IMR-90 (cell line): ENCODE results near the gene LRFN5. TPM values are rescaled to one million over a fixed set of nuclear protein-coding genes. Genes with fewer than 3 reads are reported as not detected.
A peak's percentile ranks its signal among the peaks of the same experiment; 100 is the strongest.

Experiments
- ATAC-seq: fragments of 200-7000 bp; cut with Tn5 transposase; 2 replicates; pipeline ENCODE4 v1.9.1; 2020; ENCODE audit warnings: low read depth, mild to moderate bottlenecking, moderate library complexity
- BruUV-seq: library from RNA; stranded (reverse); fragments of 400-500 nt; replicated peaks from 2 replicates; lab custom pipeline; 2021; lab: Mats Ljungman, UMichigan
- CTCF ChIA-PET: fragments of 300-600 bp; formaldehyde crosslinking; extraction: SDS; loops from one replicate; lab custom pipeline; 2021; ENCODE audit warnings: antibody characterized with exemption; lab: Yijun Ruan, JAX
- POLR2A ChIA-PET: fragments of 300-600 bp; sonication (Branson Sonifier 250); formaldehyde crosslinking; loops from one replicate; lab custom pipeline; 2022; ENCODE audit warnings: antibody characterized with exemption; ENCODE audit not compliant: unreplicated experiment; lab: Charles Lee
- DNase-seq: peaks from one replicate; pipeline ENCODE4 v3.0.0; 2013
- H2AFZ ChIP-seq: replicated peaks from 2 replicates; pipeline ENCODE3; 2013; ENCODE audit warnings: low read length, mild to moderate bottlenecking; ENCODE audit not compliant: poor library complexity
- H2AK5ac ChIP-seq: 2 replicates; pipeline ENCODE4 v1.6.1; 2013; ENCODE audit warnings: low read depth, low read length, inconsistent platforms
- H2AK9ac ChIP-seq: replicated peaks from 2 replicates; pipeline ENCODE3; 2013; ENCODE audit warnings: mild to moderate bottlenecking, low read depth, low read length, moderate library complexity; ENCODE audit not compliant: poor library complexity
- H2BK120ac ChIP-seq: 2 replicates; pipeline ENCODE4 v1.6.1; 2013; ENCODE audit warnings: low read depth, low read length, inconsistent platforms
- H2BK15ac ChIP-seq: 3 replicates; pipeline ENCODE4 v1.6.1; 2013; ENCODE audit warnings: low read depth, low read length, inconsistent platforms
- H2BK20ac ChIP-seq: 2 replicates; pipeline ENCODE4 v1.6.1; 2013; ENCODE audit warnings: low read depth, mild to moderate bottlenecking, inconsistent platforms, low read length, moderate library complexity
- H2BK5ac ChIP-seq: 2 replicates; pipeline ENCODE4 v1.6.1; 2013; ENCODE audit warnings: mild to moderate bottlenecking, low read depth, low read length, inconsistent platforms; ENCODE audit not compliant: poor library complexity, severe bottlenecking
- H3K14ac ChIP-seq: replicated peaks from 2 replicates; pipeline ENCODE4 v1.6.1; 2013; ENCODE audit warnings: low read depth, low read length, inconsistent platforms
- H3K18ac ChIP-seq: 2 replicates; pipeline ENCODE4 v1.6.1; 2013; ENCODE audit warnings: low read depth, low read length, control low read depth
- H3K23ac ChIP-seq: 2 replicates; pipeline ENCODE4 v1.6.1; 2013; ENCODE audit warnings: low read depth, low read length, inconsistent platforms
- H3K27ac ChIP-seq: 2 replicates; pipeline ENCODE4 v1.5.1; 2013; ENCODE audit warnings: mild to moderate bottlenecking, control low read depth, low read length; ENCODE audit not compliant: insufficient read depth
- H3K27me3 ChIP-seq: 2 replicates; pipeline ENCODE4 v1.6.1; 2013; ENCODE audit warnings: low read length; ENCODE audit not compliant: control insufficient read depth, insufficient read depth
- H3K36me3 ChIP-seq: 2 replicates; pipeline ENCODE4 v1.6.1; 2013; ENCODE audit warnings: low read length, mixed read lengths; ENCODE audit not compliant: control insufficient read depth, insufficient read depth
- H3K4ac ChIP-seq: 2 replicates; pipeline ENCODE4 v1.6.1; 2013; ENCODE audit warnings: low read depth, low read length, inconsistent platforms
- H3K4me1 ChIP-seq: 2 replicates; pipeline ENCODE4 v1.6.1; 2013; ENCODE audit warnings: low read length, mixed read lengths; ENCODE audit not compliant: control insufficient read depth, insufficient read depth
- H3K4me2 ChIP-seq: 2 replicates; pipeline ENCODE4 v1.6.1; 2013; ENCODE audit warnings: low read depth, mild to moderate bottlenecking, control low read depth, low read length, moderate library complexity
- H3K4me3 ChIP-seq: 2 replicates; pipeline ENCODE4 v1.5.1; 2013; ENCODE audit warnings: low read depth, mild to moderate bottlenecking, control low read depth, low read length, moderate library complexity; ENCODE audit not compliant: insufficient read depth
- H3K56ac ChIP-seq: 2 replicates; pipeline ENCODE4 v1.6.1; 2013; ENCODE audit warnings: low read length, inconsistent platforms; ENCODE audit not compliant: insufficient read depth; ENCODE audit errors: extremely low read depth
- H3K79me1 ChIP-seq, 2 experiments: 2 replicates each; pipeline ENCODE4 v1.6.1; 2013; ENCODE audit warnings: low read length in 2 of 2, inconsistent platforms in 1 of 2, low read depth in 1 of 2
- H3K9ac ChIP-seq: 2 replicates; pipeline ENCODE4 v1.6.1; 2013; ENCODE audit warnings: low read depth, low read length, control low read depth
- H3K9me1 ChIP-seq: 2 replicates; pipeline ENCODE4 v1.6.1; 2013; ENCODE audit warnings: low read length, inconsistent platforms; ENCODE audit not compliant: insufficient read depth
- H3K9me3 ChIP-seq: 2 replicates; pipeline ENCODE4 v1.6.1; 2013; ENCODE audit warnings: low read length; ENCODE audit not compliant: control insufficient read depth, insufficient read depth
- H4K20me1 ChIP-seq: 2 replicates; pipeline ENCODE4 v1.6.1; 2013; ENCODE audit warnings: low read length, inconsistent platforms; ENCODE audit not compliant: insufficient read depth
- H4K5ac ChIP-seq: 2 replicates; pipeline ENCODE4 v1.6.1; 2013; ENCODE audit warnings: mild to moderate bottlenecking, low read depth, low read length, control low read depth
- H4K8ac ChIP-seq, 2 experiments: 2 replicates each; pipeline ENCODE4 v1.6.1; 2013; ENCODE audit warnings: low read depth in 2 of 2, low read length in 2 of 2, control low read depth in 1 of 2, inconsistent platforms in 1 of 2
- H4K91ac ChIP-seq: 2 replicates; pipeline ENCODE4 v1.6.1; 2013; ENCODE audit warnings: low read depth, low read length, inconsistent platforms; ENCODE audit not compliant: insufficient read depth
- BHLHE40 ChIP-seq: fragments of 150-350 bp; IDR thresholded peaks from 2 replicates; pipeline ENCODE4 v1.6.1; 2016; ENCODE audit warnings: mild to moderate bottlenecking, low read depth, low read length
- CEBPB ChIP-seq: IDR thresholded peaks from 2 replicates; pipeline ENCODE4 v1.6.1; 2012; ENCODE audit warnings: low read depth, low read length, improper control_type of control experiment
- CHD1 ChIP-seq: IDR thresholded peaks from 2 replicates; pipeline ENCODE4 v1.6.1; 2012; ENCODE audit warnings: low read depth, low read length, improper control_type of control experiment
- FOS ChIP-seq: fragments of 150-350 bp; IDR thresholded peaks from 2 replicates; pipeline ENCODE4 v1.6.1; 2016; ENCODE audit warnings: low read depth, low read length
- MAFK ChIP-seq: IDR thresholded peaks from 2 replicates; pipeline ENCODE4 v1.6.1; 2012; ENCODE audit warnings: low read depth, low read length, improper control_type of control experiment
- MAZ ChIP-seq: IDR thresholded peaks from 2 replicates; pipeline ENCODE4 v1.6.1; 2012; ENCODE audit warnings: low read depth, mild to moderate bottlenecking, low read length, improper control_type of control experiment, moderate library complexity, borderline replicate concordance
- MXI1 ChIP-seq: IDR thresholded peaks from 2 replicates; pipeline ENCODE4 v1.6.1; 2012; ENCODE audit warnings: low read depth, mild to moderate bottlenecking, low read length, moderate library complexity, borderline replicate concordance
- NFE2L2 ChIP-seq: fragments of 150-350 bp; IDR thresholded peaks from 2 replicates; pipeline ENCODE4 v1.6.1; 2016; ENCODE audit warnings: low read depth, mild to moderate bottlenecking, low read length
- POLR2A ChIP-seq: IDR thresholded peaks from 2 replicates; pipeline ENCODE4 v1.6.1; 2012; ENCODE audit warnings: mild to moderate bottlenecking, low read depth, low read length
- RAD21 ChIP-seq: IDR thresholded peaks from 2 replicates; pipeline ENCODE4 v1.6.1; 2012; ENCODE audit warnings: low read length, improper control_type of control experiment
- RCOR1 ChIP-seq: IDR thresholded peaks from 2 replicates; pipeline ENCODE4 v1.6.1; 2012; ENCODE audit warnings: mild to moderate bottlenecking, low read length, improper control_type of control experiment; ENCODE audit not compliant: insufficient replicate concordance
- RFX5 ChIP-seq: IDR thresholded peaks from 2 replicates; pipeline ENCODE4 v1.8.0; 2012; ENCODE audit warnings: low read depth, mild to moderate bottlenecking, low read length, moderate library complexity
- SMC3 ChIP-seq: fragments of 150-350 bp; IDR thresholded peaks from 2 replicates; pipeline ENCODE4 v1.6.1; 2016; ENCODE audit warnings: low read depth, mild to moderate bottlenecking, antibody characterized with exemption, low read length, moderate library complexity
- WGBS, 2 experiments: methylation state at CpG; one replicate each; pipeline versions ENCODE4 v1.1.5 to v1.1.7; 2013; ENCODE audit warnings: missing lambda C conversion rate in 2 of 2; ENCODE audit not compliant: insufficient read length in 1 of 2; ENCODE audit errors: extremely low coverage in 2 of 2; 5-methylcytosine and 5-hydroxymethylcytosine counted together
- dilution Hi-C: fragments of 300-500 bp; cut with HindIII; formaldehyde crosslinking; loops from one replicate; pipeline ENCODE4 v1.14.3; 2018; ENCODE audit warnings: low sequenced_read_pairs; ENCODE audit not compliant: unreplicated experiment
- in situ Hi-C: fragments of 300-500 bp; cut with MboI; formaldehyde crosslinking; loops from 3 replicates; pipeline ENCODE4 v1.14.3; 2019; ENCODE audit warnings: low sequenced_read_pairs, inconsistent platforms, mixed read lengths
- intact Hi-C: fragments of 100-400 bp; cut with micrococcal nuclease; formaldehyde crosslinking; loops from 2 replicates; pipeline ENCODE4 v1.10.0; 2022
- polyA plus RNA-seq, 3 experiments: library from polyadenylated mRNA; depleted of rRNA; stranded (reverse); fragments of >200 nt; gene quantifications; 2 replicates each; pipeline ENCODE4 v1.2.3, GENCODE V29; 2012; ENCODE audit warnings: low replicate concordance in 1 of 3
- total RNA-seq: library from RNA; depleted of rRNA; stranded (reverse); fragments of >200 nt; gene quantifications from 2 replicates; pipeline ENCODE4 v1.2.3, GENCODE V29; 2012
- TF ChIP-seq, protein P1 (sequence below): conservative IDR thresholded peaks from 2 replicates; pipeline ENCODE4 v1.5.1; 2012; ENCODE audit warnings: mild to moderate bottlenecking, low read depth, low read length, improper control_type of control experiment
- TF ChIP-seq, protein P2 (sequence below): fragments of 150-350 bp; IDR thresholded peaks from 2 replicates; pipeline ENCODE4 v1.6.1; 2017; ENCODE audit warnings: mild to moderate bottlenecking, antibody characterized with exemption, low read length, low read depth
- TF ChIP-seq, protein P3 (sequence below): fragments of 150-350 bp; IDR thresholded peaks from 2 replicates; pipeline ENCODE4 v1.6.1; 2016; ENCODE audit warnings: low read depth, mild to moderate bottlenecking, low read length, moderate library complexity, borderline replicate concordance

Gene LRFN5
- total and polyA plus RNA-seq, 2 of the 4 experiments (the other 2 are of a cell fraction): 1.8 to 3.6 TPM

DNA sequence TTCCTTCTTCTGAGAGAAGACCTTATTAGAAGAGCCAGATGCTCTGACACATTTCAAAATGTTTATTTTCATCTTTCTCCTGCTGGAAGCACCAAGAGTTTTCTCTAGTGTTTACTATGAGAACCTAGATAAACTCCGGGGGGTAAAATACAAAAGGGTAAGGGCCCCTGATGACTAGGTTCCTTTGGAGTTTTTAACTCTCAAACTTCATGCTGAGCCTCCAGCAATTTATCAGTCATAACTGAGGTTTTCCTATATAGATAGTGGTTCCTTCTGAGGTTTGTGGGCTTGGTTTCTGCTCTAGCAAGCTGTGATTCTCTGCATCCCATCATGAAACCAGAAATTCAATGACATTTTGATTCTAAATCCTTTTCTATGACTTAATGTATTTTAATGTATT, 210.9 kb downstream of the LRFN5 start:
- intact Hi-C loops (no loop called here), dilution Hi-C loops (no loop called here), in situ Hi-C loops (no loop called here)
- no CpG with 5 or more reads among the region's 1 CpG for WGBS, 2 experiments
- no peak overlapping the region for H2BK120ac ChIP-seq
- TF ChIP-seq RCOR1 (no peak), CEBPB (no peak), SMC3 (no peak), MAZ (no peak), POLR2A (no peak), BHLHE40 (no peak), RAD21 (no peak), MAFK (no peak), RFX5 (no peak), FOS (no peak), NFE2L2 (no peak), MXI1 (no peak), CHD1 (no peak)
- TF ChIP-seq, protein P1, sequence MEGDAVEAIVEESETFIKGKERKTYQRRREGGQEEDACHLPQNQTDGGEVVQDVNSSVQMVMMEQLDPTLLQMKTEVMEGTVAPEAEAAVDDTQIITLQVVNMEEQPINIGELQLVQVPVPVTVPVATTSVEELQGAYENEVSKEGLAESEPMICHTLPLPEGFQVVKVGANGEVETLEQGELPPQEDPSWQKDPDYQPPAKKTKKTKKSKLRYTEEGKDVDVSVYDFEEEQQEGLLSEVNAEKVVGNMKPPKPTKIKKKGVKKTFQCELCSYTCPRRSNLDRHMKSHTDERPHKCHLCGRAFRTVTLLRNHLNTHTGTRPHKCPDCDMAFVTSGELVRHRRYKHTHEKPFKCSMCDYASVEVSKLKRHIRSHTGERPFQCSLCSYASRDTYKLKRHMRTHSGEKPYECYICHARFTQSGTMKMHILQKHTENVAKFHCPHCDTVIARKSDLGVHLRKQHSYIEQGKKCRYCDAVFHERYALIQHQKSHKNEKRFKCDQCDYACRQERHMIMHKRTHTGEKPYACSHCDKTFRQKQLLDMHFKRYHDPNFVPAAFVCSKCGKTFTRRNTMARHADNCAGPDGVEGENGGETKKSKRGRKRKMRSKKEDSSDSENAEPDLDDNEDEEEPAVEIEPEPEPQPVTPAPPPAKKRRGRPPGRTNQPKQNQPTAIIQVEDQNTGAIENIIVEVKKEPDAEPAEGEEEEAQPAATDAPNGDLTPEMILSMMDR: no peak
- TF ChIP-seq, protein P2, sequence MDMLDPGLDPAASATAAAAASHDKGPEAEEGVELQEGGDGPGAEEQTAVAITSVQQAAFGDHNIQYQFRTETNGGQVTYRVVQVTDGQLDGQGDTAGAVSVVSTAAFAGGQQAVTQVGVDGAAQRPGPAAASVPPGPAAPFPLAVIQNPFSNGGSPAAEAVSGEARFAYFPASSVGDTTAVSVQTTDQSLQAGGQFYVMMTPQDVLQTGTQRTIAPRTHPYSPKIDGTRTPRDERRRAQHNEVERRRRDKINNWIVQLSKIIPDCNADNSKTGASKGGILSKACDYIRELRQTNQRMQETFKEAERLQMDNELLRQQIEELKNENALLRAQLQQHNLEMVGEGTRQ: no peak
- TF ChIP-seq, protein P3, sequence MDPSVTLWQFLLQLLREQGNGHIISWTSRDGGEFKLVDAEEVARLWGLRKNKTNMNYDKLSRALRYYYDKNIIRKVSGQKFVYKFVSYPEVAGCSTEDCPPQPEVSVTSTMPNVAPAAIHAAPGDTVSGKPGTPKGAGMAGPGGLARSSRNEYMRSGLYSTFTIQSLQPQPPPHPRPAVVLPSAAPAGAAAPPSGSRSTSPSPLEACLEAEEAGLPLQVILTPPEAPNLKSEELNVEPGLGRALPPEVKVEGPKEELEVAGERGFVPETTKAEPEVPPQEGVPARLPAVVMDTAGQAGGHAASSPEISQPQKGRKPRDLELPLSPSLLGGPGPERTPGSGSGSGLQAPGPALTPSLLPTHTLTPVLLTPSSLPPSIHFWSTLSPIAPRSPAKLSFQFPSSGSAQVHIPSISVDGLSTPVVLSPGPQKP: no peak
- no peak overlapping the region for H3K18ac ChIP-seq
- no peak overlapping the region for H4K8ac ChIP-seq
- no peaks in the 10 kb centered on the region for H3K4me1 ChIP-seq
- no peaks in the 10 kb centered on the region for H4K20me1 ChIP-seq
- H4K91ac ChIP-seq: no peak overlapping the region
- ATAC-seq (no peak), DNase-seq (peak; percentile 22)
- no peak overlapping the region for H2BK15ac ChIP-seq
- H3K4me3 ChIP-seq: no peak overlapping the region
- no TSS peak for BruUV-seq
- no peaks in the 10 kb centered on the region for H3K27me3 ChIP-seq
- no peaks in the 10 kb centered on the region for H3K36me3 ChIP-seq
- H2BK5ac ChIP-seq: no peak overlapping the region
- H3K79me1 ChIP-seq: no peaks in the 10 kb centered on the region
- H4K5ac ChIP-seq: no peak overlapping the region
- no peak overlapping the region for H2AK9ac ChIP-seq
- no peaks in the 10 kb centered on the region for H3K9me1 ChIP-seq
- H2AK5ac ChIP-seq: no peak overlapping the region
- ChIA-PET POLR2A (no interaction called here), CTCF (no interaction called here)
- H3K9ac ChIP-seq: no peak overlapping the region
- H3K4ac ChIP-seq: no peak overlapping the region
- H3K4me2 ChIP-seq: no peak overlapping the region
- H3K14ac ChIP-seq: no peak overlapping the region
- H3K9me3 ChIP-seq: no peaks in the 10 kb centered on the region
- no peak overlapping the region for H2BK20ac ChIP-seq
- H3K23ac ChIP-seq: no peak overlapping the region
- H3K27ac ChIP-seq: no peak overlapping the region
- H3K56ac ChIP-seq: no peak overlapping the region
- H2AFZ ChIP-seq: no peak overlapping the region
